ENCODE measurements around the gene INSRR. TPM values are rescaled to one million over a fixed set of nuclear protein-coding genes. Genes with fewer than 3 reads are reported as not detected.

INSRR gene
- total RNA-seq, 1 donor from 2014 or later = not detected

DNA sequence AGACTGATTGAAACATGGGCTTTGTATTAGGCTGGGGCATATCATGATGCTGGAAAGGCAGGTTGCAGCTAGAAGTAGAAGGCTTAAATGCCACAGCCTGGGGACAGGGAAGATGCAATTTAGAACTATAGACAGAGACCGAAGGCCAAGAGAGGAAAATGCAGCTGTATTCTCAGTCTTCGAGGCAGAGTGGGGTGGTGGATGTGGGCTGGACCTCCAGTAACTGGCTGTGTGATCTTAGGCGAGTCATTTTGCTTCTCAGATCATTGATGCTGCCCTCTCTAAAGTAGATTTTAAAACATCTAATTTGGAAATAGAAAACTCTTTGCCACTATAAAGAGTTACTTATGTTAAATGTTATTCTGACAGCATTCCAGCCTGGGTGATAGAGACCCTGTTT, 24.6 kb downstream of the INSRR start:
- Histone ChIP-seq H3K27ac (no peak overlapping the region), H3K9me3 (no peaks in the 10 kb centered on the region), H3K27me3 (ENCODE audit: low read depth) (peaks cover 21% of the 10 kb centered on the region), H3K36me3 (no peaks in the 10 kb centered on the region), H3K4me3 (no peak overlapping the region), H3K4me1 (no peaks in the 10 kb centered on the region)
- intact Hi-C loops (cut with DNase I) = no loop called here
- no peak for ATAC-seq
- TF ChIP-seq, protein P1, sequence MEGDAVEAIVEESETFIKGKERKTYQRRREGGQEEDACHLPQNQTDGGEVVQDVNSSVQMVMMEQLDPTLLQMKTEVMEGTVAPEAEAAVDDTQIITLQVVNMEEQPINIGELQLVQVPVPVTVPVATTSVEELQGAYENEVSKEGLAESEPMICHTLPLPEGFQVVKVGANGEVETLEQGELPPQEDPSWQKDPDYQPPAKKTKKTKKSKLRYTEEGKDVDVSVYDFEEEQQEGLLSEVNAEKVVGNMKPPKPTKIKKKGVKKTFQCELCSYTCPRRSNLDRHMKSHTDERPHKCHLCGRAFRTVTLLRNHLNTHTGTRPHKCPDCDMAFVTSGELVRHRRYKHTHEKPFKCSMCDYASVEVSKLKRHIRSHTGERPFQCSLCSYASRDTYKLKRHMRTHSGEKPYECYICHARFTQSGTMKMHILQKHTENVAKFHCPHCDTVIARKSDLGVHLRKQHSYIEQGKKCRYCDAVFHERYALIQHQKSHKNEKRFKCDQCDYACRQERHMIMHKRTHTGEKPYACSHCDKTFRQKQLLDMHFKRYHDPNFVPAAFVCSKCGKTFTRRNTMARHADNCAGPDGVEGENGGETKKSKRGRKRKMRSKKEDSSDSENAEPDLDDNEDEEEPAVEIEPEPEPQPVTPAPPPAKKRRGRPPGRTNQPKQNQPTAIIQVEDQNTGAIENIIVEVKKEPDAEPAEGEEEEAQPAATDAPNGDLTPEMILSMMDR (IDR thresholded peaks at IDR 0.05) = no peak
- no peak for DNase-seq

DNA sequence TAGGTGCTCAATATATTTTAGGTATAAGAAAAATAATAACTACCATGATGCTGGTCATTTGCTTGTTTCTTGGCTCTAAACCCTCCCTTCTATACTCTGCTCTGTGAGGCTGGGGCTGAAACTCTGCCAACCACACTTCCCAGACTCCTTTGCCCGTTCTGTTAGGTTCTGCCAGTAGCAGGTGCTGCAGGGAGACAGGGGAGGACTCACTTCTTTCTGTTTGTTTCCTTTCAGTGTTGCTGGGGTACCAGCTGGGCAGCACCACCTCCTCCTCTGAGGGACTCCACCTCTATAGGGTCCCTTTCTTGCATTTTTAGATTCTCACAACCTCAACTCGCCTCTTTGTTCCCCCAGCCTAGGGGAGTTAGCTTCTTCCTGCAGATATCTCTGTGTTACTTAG, 25.3 kb downstream of the INSRR start:
- Histone ChIP-seq H3K4me1 (no peaks in the 10 kb centered on the region), H3K27ac (no peak overlapping the region), H3K9me3 (no peaks in the 10 kb centered on the region), H3K27me3 (ENCODE audit: low read depth) (peaks cover 17% of the 10 kb centered on the region), H3K4me3 (no peak overlapping the region), H3K36me3 (no peaks in the 10 kb centered on the region)
- TF ChIP-seq, protein P1 (IDR thresholded peaks at IDR 0.05) = no peak
- ATAC-seq = no peak
- intact Hi-C loops (cut with DNase I) = no loop called here
- DNase-seq = no peak

DNA sequence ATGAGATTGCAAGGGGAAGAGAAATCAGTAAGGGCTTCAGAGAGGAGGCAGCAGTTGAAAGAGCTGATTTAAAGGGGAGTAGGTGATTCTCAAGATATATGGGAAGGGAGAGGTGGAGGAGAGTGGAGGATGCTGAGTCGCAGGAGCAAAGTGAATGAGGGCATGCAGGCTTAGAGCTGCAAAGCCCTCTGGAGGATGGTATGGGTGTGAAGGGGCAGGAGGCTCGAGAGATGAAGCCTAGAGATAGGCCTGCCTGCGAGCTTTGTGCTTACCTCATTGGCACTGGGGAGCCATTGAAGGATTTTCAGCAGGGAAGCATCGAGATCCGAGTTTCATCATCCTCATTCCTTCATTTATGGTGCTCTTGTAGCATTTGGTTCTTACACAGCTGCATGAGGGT, 26.5 kb downstream of the INSRR start:
- no peaks in the 10 kb centered on the region for H3K9me3 ChIP-seq
- intact Hi-C loops (cut with DNase I) = no loop called here
- H3K36me3 ChIP-seq = no peaks in the 10 kb centered on the region
- peaks cover 8% of the 10 kb centered on the region for H3K27me3 ChIP-seq (ENCODE audit: low read depth)
- no peak overlapping the region for H3K27ac ChIP-seq
- TF ChIP-seq, protein P1 (IDR thresholded peaks at IDR 0.05) = no peak
- no peak for DNase-seq
- H3K4me3 ChIP-seq = no peak overlapping the region
- H3K4me1 ChIP-seq = no peaks in the 10 kb centered on the region
- no peak for ATAC-seq

DNA sequence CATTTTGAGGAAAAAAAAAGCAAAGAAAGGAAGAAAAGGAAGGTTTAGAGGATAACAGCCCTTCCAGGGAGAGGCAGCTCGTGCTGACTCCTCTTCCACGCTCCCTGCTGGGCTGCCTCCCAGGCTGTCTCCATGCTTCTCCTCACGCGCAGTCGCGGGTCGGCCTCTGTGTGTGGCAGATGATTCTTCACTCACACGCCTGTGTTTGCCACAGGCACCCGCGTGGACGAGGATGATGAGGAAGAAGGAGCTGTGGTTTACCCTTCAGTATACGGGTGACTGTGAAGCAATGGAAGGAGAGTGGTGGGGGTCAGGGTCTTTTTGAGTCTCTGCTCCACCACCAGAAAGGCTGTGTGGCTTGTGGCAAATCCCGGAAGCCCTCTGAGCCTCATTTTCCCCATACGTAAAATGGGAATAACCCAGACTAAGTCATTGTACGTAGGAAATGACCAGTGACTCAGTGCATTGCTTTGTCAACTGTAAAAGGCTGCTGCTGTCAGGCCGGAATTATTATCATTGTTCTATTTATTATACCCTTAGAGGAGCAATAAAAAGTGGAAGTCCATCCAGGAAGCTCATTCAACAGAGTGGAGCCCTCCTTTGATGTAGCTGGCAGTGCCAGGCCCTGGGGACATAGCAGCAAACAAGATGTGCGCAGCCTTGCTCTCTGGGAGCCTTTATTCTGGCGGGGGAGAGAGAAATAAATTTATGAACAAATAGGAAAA, 30.4 kb downstream of the INSRR start:
- no peak for ATAC-seq
- no peak overlapping the region for H3K27ac ChIP-seq
- intact Hi-C loops (cut with DNase I) = no loop called here
- H3K4me3 ChIP-seq = no peak overlapping the region
- DNase-seq = no peak
- no peaks in the 10 kb centered on the region for H3K36me3 ChIP-seq
- no peaks in the 10 kb centered on the region for H3K9me3 ChIP-seq
- TF ChIP-seq, protein P1 (IDR thresholded peaks at IDR 0.05) = no peak
- peaks cover 8% of the 10 kb centered on the region for H3K27me3 ChIP-seq (ENCODE audit: low read depth)
- H3K4me1 ChIP-seq = no peaks in the 10 kb centered on the region

DNA sequence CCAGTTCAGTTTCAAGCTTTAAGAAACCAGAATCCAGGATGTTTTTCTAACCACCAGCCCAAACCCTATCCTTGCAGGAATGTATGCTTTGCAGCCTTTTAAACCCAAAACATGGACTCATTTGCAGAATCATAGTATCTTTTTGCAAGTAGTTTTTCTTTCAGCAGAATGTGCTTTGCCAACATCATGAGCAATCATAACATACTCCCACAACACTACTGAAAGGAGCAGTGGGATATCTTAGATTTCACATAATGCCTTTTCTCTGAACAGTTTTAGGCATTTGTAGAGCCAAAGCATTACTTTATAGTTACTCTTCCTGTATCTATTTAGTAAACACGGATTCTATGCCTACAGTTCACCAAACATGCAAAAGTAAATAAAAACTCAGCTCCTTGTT, 32.3 kb downstream of the INSRR start:
- ATAC-seq = no peak
- TF ChIP-seq, protein P1 (IDR thresholded peaks at IDR 0.05) = no peak

More for the DNA sequence above, 32.3 kb downstream of the INSRR start:
- no peak overlapping the region for H3K27ac ChIP-seq
- intact Hi-C loops (cut with DNase I) = no loop called here
- H3K4me3 ChIP-seq = no peak overlapping the region
- DNase-seq = no peak
- H3K27me3 ChIP-seq (ENCODE audit: low read depth) = peaks cover 3% of the 10 kb centered on the region
- no peaks in the 10 kb centered on the region for H3K4me1 ChIP-seq
- no peaks in the 10 kb centered on the region for H3K36me3 ChIP-seq
- no peaks in the 10 kb centered on the region for H3K9me3 ChIP-seq
